ENCODE results near the gene CYP2F1. TPM values are rescaled to one million over a fixed set of nuclear protein-coding genes. Genes with fewer than 3 reads are reported as not detected.

The CYP2F1 gene
- total and polyA plus RNA-seq, 4 donors = not detected

- no peaks in the 10 kb centered on the region for H3K36me3 ChIP-seq (ENCODE audit: control insufficient read depth in 4 of 4, insufficient read depth in 3 of 4, low read depth in 1 of 4, low read length in 3 of 4)
- no peaks in the 10 kb centered on the region for H3K4me1 ChIP-seq (ENCODE audit: control insufficient read depth in 4 of 4, insufficient read depth in 4 of 4, low read length in 3 of 4)
- H3K27ac ChIP-seq (ENCODE audit: low read depth in 1 of 2, low read length in 2 of 2) = no peak overlapping the region
- H3K9ac ChIP-seq (ENCODE audit: low read depth in 1 of 2, low read length in 2 of 2) = no peak overlapping the region
- TF ChIP-seq TAF1 (conservative IDR thresholded peaks at IDR 0.05) = no peak
- no peak for TF ChIP-seq NR2F2 (IDR thresholded peaks at IDR 0.05)
- H3K4me3 ChIP-seq (ENCODE audit: low read depth in 1 of 3, low read length in 3 of 3) = no peak overlapping the region
- H3K27me3 ChIP-seq (ENCODE audit: control insufficient read depth in 4 of 4, insufficient read depth in 4 of 4, low read length in 3 of 4) = no peaks in the 10 kb centered on the region
- DNase-seq (ENCODE audit: low spot score) = no peak
- 92% methylated on average over 5 of the region's 5 CpGs for WGBS
- H3K9me3 ChIP-seq (ENCODE audit: control insufficient read depth in 4 of 4, low read length in 3 of 4) = no peaks in the 10 kb centered on the region
Observed at GRCh38 chr19:41161903-41162302, 47.7 kb downstream of the CYP2F1 start.

GRCh38 chr19:41166944-41167804 lies 52.9 kb downstream of the CYP2F1 start:
- H3K9me3 ChIP-seq (ENCODE audit: control insufficient read depth in 4 of 4, low read length in 3 of 4) = no peaks in the 10 kb centered on the region
- H3K4me1 ChIP-seq (ENCODE audit: control insufficient read depth in 4 of 4, insufficient read depth in 4 of 4, low read length in 3 of 4) = no peaks in the 10 kb centered on the region
- no peak overlapping the region for H3K4me3 ChIP-seq (ENCODE audit: low read depth in 1 of 3, low read length in 3 of 3)
- no peaks in the 10 kb centered on the region for H3K27me3 ChIP-seq (ENCODE audit: control insufficient read depth in 4 of 4, insufficient read depth in 4 of 4, low read length in 3 of 4)
- no peak overlapping the region for H3K9ac ChIP-seq (ENCODE audit: low read depth in 1 of 2, low read length in 2 of 2)
- DNase-seq (ENCODE audit: low spot score) = no peak
- TF ChIP-seq HNF4G (IDR thresholded peaks at IDR 0.05) (no peak), RAD21 (IDR thresholded peaks at IDR 0.05) (no peak), REST (IDR thresholded peaks at IDR 0.05) (no peak), FOXA1 (IDR thresholded peaks at IDR 0.05) (no peak), EGR1 (IDR thresholded peaks at IDR 0.05; ENCODE audit: low read depth in 2 of 2) (no peak), RXRA (IDR thresholded peaks at IDR 0.05) (no peak), GABPA (IDR thresholded peaks at IDR 0.05 in 1 of 2, conservative IDR thresholded peaks at IDR 0.05 in 1 of 2) (no peak), YY1 (IDR thresholded peaks at IDR 0.05) (no peak), ATF3 (IDR thresholded peaks at IDR 0.05) (no peak), ZBTB33 (IDR thresholded peaks at IDR 0.05) (no peak), FOXA2 (IDR thresholded peaks at IDR 0.05) (no peak), SP1 (IDR thresholded peaks at IDR 0.05) (no peak), JUND (IDR thresholded peaks at IDR 0.05) (no peak), NR2F2 (IDR thresholded peaks at IDR 0.05) (no peak)
- TF ChIP-seq, protein P1, sequence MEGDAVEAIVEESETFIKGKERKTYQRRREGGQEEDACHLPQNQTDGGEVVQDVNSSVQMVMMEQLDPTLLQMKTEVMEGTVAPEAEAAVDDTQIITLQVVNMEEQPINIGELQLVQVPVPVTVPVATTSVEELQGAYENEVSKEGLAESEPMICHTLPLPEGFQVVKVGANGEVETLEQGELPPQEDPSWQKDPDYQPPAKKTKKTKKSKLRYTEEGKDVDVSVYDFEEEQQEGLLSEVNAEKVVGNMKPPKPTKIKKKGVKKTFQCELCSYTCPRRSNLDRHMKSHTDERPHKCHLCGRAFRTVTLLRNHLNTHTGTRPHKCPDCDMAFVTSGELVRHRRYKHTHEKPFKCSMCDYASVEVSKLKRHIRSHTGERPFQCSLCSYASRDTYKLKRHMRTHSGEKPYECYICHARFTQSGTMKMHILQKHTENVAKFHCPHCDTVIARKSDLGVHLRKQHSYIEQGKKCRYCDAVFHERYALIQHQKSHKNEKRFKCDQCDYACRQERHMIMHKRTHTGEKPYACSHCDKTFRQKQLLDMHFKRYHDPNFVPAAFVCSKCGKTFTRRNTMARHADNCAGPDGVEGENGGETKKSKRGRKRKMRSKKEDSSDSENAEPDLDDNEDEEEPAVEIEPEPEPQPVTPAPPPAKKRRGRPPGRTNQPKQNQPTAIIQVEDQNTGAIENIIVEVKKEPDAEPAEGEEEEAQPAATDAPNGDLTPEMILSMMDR (IDR thresholded peaks at IDR 0.05; ENCODE audit: low read depth, low read length, missing input control) = no peak
- TF ChIP-seq, protein P2, sequence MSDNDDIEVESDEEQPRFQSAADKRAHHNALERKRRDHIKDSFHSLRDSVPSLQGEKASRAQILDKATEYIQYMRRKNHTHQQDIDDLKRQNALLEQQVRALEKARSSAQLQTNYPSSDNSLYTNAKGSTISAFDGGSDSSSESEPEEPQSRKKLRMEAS (IDR thresholded peaks at IDR 0.05) = no peak
- WGBS = 79% methylated on average over 14 of the region's 14 CpGs
- no peaks in the 10 kb centered on the region for H3K36me3 ChIP-seq (ENCODE audit: control insufficient read depth in 4 of 4, insufficient read depth in 3 of 4, low read depth in 1 of 4, low read length in 3 of 4)
- H3K27ac ChIP-seq (ENCODE audit: low read depth in 1 of 2, low read length in 2 of 2) = no peak overlapping the region

All from liver (tissue), 9 donors.